ENCODE measurements around the gene UROD.
A peak's percentile ranks its signal among the peaks of the same experiment; 100 is the strongest.
"Not testable (repeated sequence)": the region's sequence is repeated elsewhere in the genome, so short reads cannot be mapped to it uniquely, and the experiment has no call there.

The UROD gene

GRCh38 chr1:45011837-45012638 lies at the start of gene UROD:
UROD (plus strand) TSS chr1:45012254; CDS start chr1:45012266, 12 bp downstream.
- FAIRE-seq (peak; percentile 98), DNase-seq (ENCODE audit: extremely low spot score, insufficient read length, low read depth) (peak; percentile 86)

GRCh38 chr1:44962729-44963128 lies 49.3 kb upstream of the UROD start:
- DNase-seq (ENCODE audit: extremely low spot score, insufficient read length, low read depth): no peak
- no peak for FAIRE-seq

GRCh38 chr1:44964396-44964795 lies 47.7 kb upstream of the UROD start:
- FAIRE-seq (no peak), DNase-seq (ENCODE audit: extremely low spot score, insufficient read length, low read depth) (no peak)

- FAIRE-seq (no peak), DNase-seq (ENCODE audit: extremely low spot score, insufficient read length, low read depth) (no peak)
Observed at GRCh38 chr1:44970317-44970716, 41.7 kb upstream of the UROD start.

- DNase-seq (ENCODE audit: extremely low spot score, insufficient read length, low read depth) (no peak), FAIRE-seq (no peak)
Observed at GRCh38 chr1:44973645-44974044, 38.4 kb upstream of the UROD start.

- DNase-seq (ENCODE audit: extremely low spot score, insufficient read length, low read depth): no peak
- FAIRE-seq: no peak
Observed at GRCh38 chr1:44976252-44976651, 35.8 kb upstream of the UROD start.

- not testable (repeated sequence) for DNase-seq (ENCODE audit: extremely low spot score, insufficient read length, low read depth); FAIRE-seq
Observed at GRCh38 chr1:44977372-44977771, 34.7 kb upstream of the UROD start.

- no peak for DNase-seq (ENCODE audit: extremely low spot score, insufficient read length, low read depth)
- FAIRE-seq: no peak
Observed at GRCh38 chr1:44985747-44986359, 26.2 kb upstream of the UROD start.

- FAIRE-seq: no peak
- DNase-seq (ENCODE audit: extremely low spot score, insufficient read length, low read depth): no peak
Observed at GRCh38 chr1:44988531-44989156, 23.4 kb upstream of the UROD start.

GRCh38 chr1:44994309-44994898 lies 17.6 kb upstream of the UROD start:
- FAIRE-seq: no peak
- DNase-seq (ENCODE audit: extremely low spot score, insufficient read length, low read depth): no peak

- DNase-seq (ENCODE audit: extremely low spot score, insufficient read length, low read depth): no peak
- FAIRE-seq: no peak
Observed at GRCh38 chr1:44995467-44996238, 16.4 kb upstream of the UROD start.

- FAIRE-seq (no peak), DNase-seq (ENCODE audit: extremely low spot score, insufficient read length, low read depth) (no peak)
Observed at GRCh38 chr1:44999232-44999631, 12.8 kb upstream of the UROD start.

GRCh38 chr1:45001011-45001481 lies 11.0 kb upstream of the UROD start:
- DNase-seq (ENCODE audit: extremely low spot score, insufficient read length, low read depth) (no peak), FAIRE-seq (no peak)

GRCh38 chr1:45001576-45001975 lies 10.5 kb upstream of the UROD start:
- DNase-seq (ENCODE audit: extremely low spot score, insufficient read length, low read depth); FAIRE-seq: not testable (repeated sequence)

GRCh38 chr1:45002650-45003645 lies 9.1 kb upstream of the UROD start:
- DNase-seq (ENCODE audit: extremely low spot score, insufficient read length, low read depth): no peak
- no peak for FAIRE-seq

- FAIRE-seq (no peak), DNase-seq (ENCODE audit: extremely low spot score, insufficient read length, low read depth) (no peak)
Observed at GRCh38 chr1:45003741-45004140, 8.3 kb upstream of the UROD start.

- DNase-seq (ENCODE audit: extremely low spot score, insufficient read length, low read depth) (no peak), FAIRE-seq (no peak)
Observed at GRCh38 chr1:45004281-45004920, 7.7 kb upstream of the UROD start.

GRCh38 chr1:45005761-45006160 lies 6.3 kb upstream of the UROD start:
- no peak for FAIRE-seq
- DNase-seq (ENCODE audit: extremely low spot score, insufficient read length, low read depth): no peak

Data from GM18507 (cell line).